DMS 273 treated with DMSO at 0.1 percent for 48 hours (cell line): ENCODE data around the gene ZNF23.
"Not testable (repeated sequence)": the region's sequence is repeated elsewhere in the genome, so short reads cannot be mapped to it uniquely, and the experiment has no call there.

Source experiments
- DNase-seq: peaks from one replicate; lab custom pipeline; 2025; lab: John Stamatoyannopoulos, UW

Gene ZNF23

GRCh38 chr16:71461686-71462648 is at the start of gene ZNF23:
Gene ZNF23, minus strand, starts transcription at chr16:71462247. Its CDS starts 5,451 bp downstream, at chr16:71456796.
- peak; percentile 28 for DNase-seq

- no peak for DNase-seq
Measured at GRCh38 chr16:71507061-71507460, 45.0 kb upstream of the ZNF23 start.

GRCh38 chr16:71504901-71505300 is 42.9 kb upstream of the ZNF23 start:
- DNase-seq: no peak

GRCh38 chr16:71504051-71504450 is 42.0 kb upstream of the ZNF23 start:
- not testable (repeated sequence) for DNase-seq

- DNase-seq: no peak
Measured at GRCh38 chr16:71501547-71501946, 39.5 kb upstream of the ZNF23 start.

GRCh38 chr16:71500964-71501363 is 38.9 kb upstream of the ZNF23 start:
- no peak for DNase-seq

- peak; percentile 55 for DNase-seq
Measured at GRCh38 chr16:71499775-71500364, 37.8 kb upstream of the ZNF23 start.

- no peak for DNase-seq
Measured at GRCh38 chr16:71498031-71498430, 36.0 kb upstream of the ZNF23 start.

- DNase-seq: no peak
Measured at GRCh38 chr16:71493213-71493612, 31.2 kb upstream of the ZNF23 start.

- no peak for DNase-seq
Measured at GRCh38 chr16:71492786-71493185, 30.7 kb upstream of the ZNF23 start.

- DNase-seq: no peak
Measured at GRCh38 chr16:71491054-71491453, 29.0 kb upstream of the ZNF23 start.

- no peak for DNase-seq
Measured at GRCh38 chr16:71490361-71490760, 28.3 kb upstream of the ZNF23 start.

- no peak for DNase-seq
Measured at GRCh38 chr16:71489122-71489521, 27.1 kb upstream of the ZNF23 start, which contains the start of gene ZNF19. Gene ZNF19, minus strand, starts transcription at chr16:71489324. Its CDS starts 7,210 bp downstream, at chr16:71482114.

- peak; percentile 76 for DNase-seq
Measured at GRCh38 chr16:71484006-71484893, 22.2 kb upstream of the ZNF23 start.

GRCh38 chr16:71482569-71482968 is 20.5 kb upstream of the ZNF23 start:
- DNase-seq: no peak

GRCh38 chr16:71480956-71481355 is 18.9 kb upstream of the ZNF23 start:
- DNase-seq: no peak

GRCh38 chr16:71479420-71479819 is 17.4 kb upstream of the ZNF23 start:
- no peak for DNase-seq

GRCh38 chr16:71476457-71477124 is 14.5 kb upstream of the ZNF23 start:
- DNase-seq: no peak

GRCh38 chr16:71474864-71475263 is 12.8 kb upstream of the ZNF23 start:
- no peak for DNase-seq

- DNase-seq: no peak
Measured at GRCh38 chr16:71473891-71474290, 11.8 kb upstream of the ZNF23 start.

- no peak for DNase-seq
Measured at GRCh38 chr16:71472931-71473330, 10.9 kb upstream of the ZNF23 start.

GRCh38 chr16:71472051-71472450 is 10.0 kb upstream of the ZNF23 start:
- DNase-seq: no peak
